ENCODE measurements around the gene PPM1K.
"Not testable (repeated sequence)": the region's sequence is repeated elsewhere in the genome, so short reads cannot be mapped to it uniquely, and the experiment has no call there.

Gene PPM1K

GRCh38 chr4:88284439-88285234 lies at the start of gene PPM1K:
TSS of gene PPM1K (minus strand) at chr4:88284561. CDS start at chr4:88278583, 5,978 bp downstream.
- peak; percentile 68 for DNase-seq

GRCh38 chr4:88333741-88334405 lies 49.5 kb upstream of the PPM1K start:
- DNase-seq, result no peak

- no peak for DNase-seq
Measured at GRCh38 chr4:88327665-88328064, 43.3 kb upstream of the PPM1K start.

GRCh38 chr4:88320780-88321373 lies 36.5 kb upstream of the PPM1K start:
- no peak for DNase-seq

- DNase-seq, result no peak
Measured at GRCh38 chr4:88320224-88320779, 35.9 kb upstream of the PPM1K start.

GRCh38 chr4:88318751-88319350 lies 34.5 kb upstream of the PPM1K start:
- DNase-seq, result no peak

GRCh38 chr4:88315460-88316017 lies 31.2 kb upstream of the PPM1K start:
- no peak for DNase-seq

GRCh38 chr4:88313088-88313624 lies 28.8 kb upstream of the PPM1K start:
- DNase-seq, result not testable (repeated sequence)

- no peak for DNase-seq
Measured at GRCh38 chr4:88308587-88308986, 24.2 kb upstream of the PPM1K start.

GRCh38 chr4:88297725-88298454 lies 13.5 kb upstream of the PPM1K start:
- DNase-seq, result no peak

GRCh38 chr4:88297212-88297516 lies 12.8 kb upstream of the PPM1K start:
- no peak for DNase-seq

- DNase-seq, result no peak
Measured at GRCh38 chr4:88296413-88297211, 12.3 kb upstream of the PPM1K start.

GRCh38 chr4:88295656-88296055 lies 11.3 kb upstream of the PPM1K start:
- DNase-seq, result no peak

GRCh38 chr4:88291003-88291402 lies 6.6 kb upstream of the PPM1K start:
- DNase-seq, result no peak

- no peak for DNase-seq
Measured at GRCh38 chr4:88286897-88287296, 2.5 kb upstream of the PPM1K start.

- DNase-seq, result no peak
Measured at GRCh38 chr4:88285235-88285653, 883 bp upstream of the PPM1K start.

GRCh38 chr4:88283661-88284438 lies 511 bp downstream of the PPM1K start:
- no peak for DNase-seq

GRCh38 chr4:88280228-88280795 lies 4.0 kb downstream of the PPM1K start:
- DNase-seq, result no peak

- no peak for DNase-seq
Measured at GRCh38 chr4:88277711-88278225, 6.6 kb downstream of the PPM1K start.

Data from NCI-H524 treated with DMSO at 0.1 percent for 48 hours (cell line).